Keratinocyte (primary cell): ENCODE data around the gene CFAP58. TPM values are rescaled to one million over a fixed set of nuclear protein-coding genes. Genes with fewer than 3 reads are reported as not detected.

Experiments
- DNase-seq: peaks from one replicate; pipeline ENCODE4 v3.0.0-alpha.2; 2011; ENCODE audit warnings: low read depth, missing footprints, low spot score
- FAIRE-seq: peaks from 2 replicates; lab custom pipeline; 2011; peaks lifted over from hg19 to GRCh38; lab: Jason Lieb, UNC
- H2AFZ ChIP-seq: 2 replicates; pipeline ENCODE4 v1.6.0; 2012; ENCODE audit warnings: low read length, control low read depth, inconsistent platforms; ENCODE audit not compliant: control insufficient read depth
- H3K27ac ChIP-seq: 2 replicates; pipeline ENCODE4 v1.5.1; 2011; ENCODE audit warnings: low read length; ENCODE audit not compliant: control insufficient read depth, insufficient read depth
- H3K27me3 ChIP-seq: 3 replicates; pipeline ENCODE4 v1.6.0; 2011; ENCODE audit warnings: low read length; ENCODE audit not compliant: control insufficient read depth, insufficient read depth; ENCODE audit errors: extremely low read depth
- H3K36me3 ChIP-seq, 2 experiments: 2 replicates in 1 of 2; 3 replicates in 1 of 2; pipeline ENCODE4 v1.5.1; 2011; ENCODE audit warnings: low read length in 2 of 2, mild to moderate bottlenecking in 1 of 2; ENCODE audit not compliant: control insufficient read depth in 2 of 2, insufficient read depth in 2 of 2; ENCODE audit errors: extremely low read depth in 1 of 2
- H3K4me1 ChIP-seq: 3 replicates; pipeline ENCODE4 v1.5.1; 2011; ENCODE audit warnings: low read length; ENCODE audit not compliant: control insufficient read depth, insufficient read depth; ENCODE audit errors: extremely low read depth
- H3K4me2 ChIP-seq: 3 replicates; pipeline ENCODE4 v1.6.0; 2011; ENCODE audit warnings: low read depth, low read length; ENCODE audit not compliant: control insufficient read depth, insufficient read depth; ENCODE audit errors: extremely low read depth
- H3K4me3 ChIP-seq, 3 experiments: fragments of 200-600 bp in 1 of 3; sonication (generic) in 1 of 3; 2 replicates in 2 of 3; 3 replicates in 1 of 3; pipeline ENCODE4 v1.5.1; 2011 to 2016; ENCODE audit warnings: low read length in 3 of 3, mild to moderate bottlenecking in 3 of 3, control low read depth in 2 of 3, inconsistent platforms in 1 of 3, low read depth in 1 of 3, mixed read lengths in 1 of 3, mixed run types in 1 of 3, moderate library complexity in 1 of 3; ENCODE audit not compliant: control insufficient read depth in 2 of 3, insufficient read depth in 2 of 3; ENCODE audit errors: extremely low read depth in 1 of 3
- H3K79me2 ChIP-seq: 2 replicates; pipeline ENCODE4 v1.6.0; 2012; ENCODE audit warnings: low read length; ENCODE audit not compliant: control insufficient read depth, insufficient read depth
- H3K9ac ChIP-seq: 3 replicates; pipeline ENCODE4 v1.6.0; 2011; ENCODE audit warnings: low read length; ENCODE audit not compliant: control insufficient read depth, insufficient read depth; ENCODE audit errors: extremely low read depth
- H3K9me1 ChIP-seq: 3 replicates; pipeline ENCODE4 v1.6.0; 2011; ENCODE audit warnings: low read length; ENCODE audit not compliant: control insufficient read depth, insufficient read depth; ENCODE audit errors: extremely low read depth
- H3K9me3 ChIP-seq: 2 replicates; pipeline ENCODE4 v1.5.1; 2012; ENCODE audit warnings: low read depth, low read length; ENCODE audit not compliant: control insufficient read depth
- H4K20me1 ChIP-seq: 3 replicates; pipeline ENCODE4 v1.6.0; 2011; ENCODE audit warnings: low read length; ENCODE audit not compliant: control insufficient read depth, insufficient read depth; ENCODE audit errors: extremely low read depth
- CTCF ChIP-seq, 3 experiments: IDR thresholded peaks in 1 of 3; conservative IDR thresholded peaks in 1 of 3; optimal IDR thresholded peaks in 1 of 3; 2 replicates in 2 of 3; 3 replicates in 1 of 3; pipeline versions ENCODE3 to v1.5.1; 2011; ENCODE audit warnings: low read length in 3 of 3, mild to moderate bottlenecking in 3 of 3, moderate library complexity in 2 of 3, control low read depth in 1 of 3, inconsistent platforms in 1 of 3; ENCODE audit not compliant: insufficient read depth in 2 of 3; ENCODE audit errors: extremely low read depth in 1 of 3
- EZH2 ChIP-seq: IDR thresholded peaks from one replicate; pipeline ENCODE4 v1.6.1; 2012; ENCODE audit warnings: inconsistent platforms, mild to moderate bottlenecking, low read length, moderate library complexity
- dilution Hi-C: fragments of 300-500 bp; cut with MboI; formaldehyde crosslinking; loops from one replicate; pipeline ENCODE4 v1.7.0; 2020; ENCODE audit warnings: low sequenced_read_pairs; ENCODE audit not compliant: extremely low pct_ligation_motif_present
- polyA plus RNA-seq, 5 experiments: library from polyadenylated mRNA; depleted of rRNA in 3 of 5; stranded (reverse) in 3 of 5; stranded (forward) in 1 of 5; unstranded in 1 of 5; fragments of >200 nt; gene quantifications; 1 replicate in 1 of 5; 2 replicates in 3 of 5; 3 replicates in 1 of 5; pipeline versions ENCODE4 v1.2.1 to v1.2.3, GENCODE V29; 2011 to 2012; ENCODE audit warnings: missing spikeins in 2 of 5, low read depth in 1 of 5, low replicate concordance in 1 of 5

Gene CFAP58
- polyA plus RNA-seq, 1 donor (not counting 4 experiments of a cell fraction or from before 2014, with no cell fraction given), result 2.3 TPM

- H3K9me1 ChIP-seq, result no peaks in the 10 kb centered on the region
- peak; percentile 93 for DNase-seq
- H3K27me3 ChIP-seq, result no peaks in the 10 kb centered on the region
- H3K36me3 ChIP-seq, result no peaks in the 10 kb centered on the region
- dilution Hi-C loops, result loop anchor here (25.0 kb wide), 1 partner anchor 163 kb away; no protein-coding TSS in a partner anchor
- peaks cover 21% of the 10 kb centered on the region for H3K4me1 ChIP-seq
- H3K4me2 ChIP-seq, result peak overlapping the region; percentile 59
- no peaks in the 10 kb centered on the region for H3K9me3 ChIP-seq
- H2AFZ ChIP-seq, result no peak overlapping the region
- no peaks in the 10 kb centered on the region for H3K79me2 ChIP-seq
- no peak for TF ChIP-seq EZH2
- TF ChIP-seq CTCF (optimal IDR thresholded peaks at IDR 0.05 in 1 of 3, IDR thresholded peaks at IDR 0.05 in 1 of 3, conservative IDR thresholded peaks at IDR 0.05 in 1 of 3; ENCODE audit: extremely low read depth in 1 of 3, insufficient read depth in 2 of 3, low read length in 3 of 3), result no peak
- H3K4me3 ChIP-seq, result no peak overlapping the region
- H3K27ac ChIP-seq, result peak overlapping the region; percentile 58
- no peaks in the 10 kb centered on the region for H4K20me1 ChIP-seq
- H3K9ac ChIP-seq, result no peak overlapping the region
- FAIRE-seq, result peak; percentile 98
Measured at GRCh38 chr10:104424719-104425118, 71.1 kb downstream of the CFAP58 start.

GRCh38 chr10:104427989-104428388 lies 74.4 kb downstream of the CFAP58 start:
- no peak for FAIRE-seq
- dilution Hi-C loops, result no loop called here

More at GRCh38 chr10:104427989-104428388, 74.4 kb downstream of the CFAP58 start:
- TF ChIP-seq CTCF (optimal IDR thresholded peaks at IDR 0.05 in 1 of 3, IDR thresholded peaks at IDR 0.05 in 1 of 3, conservative IDR thresholded peaks at IDR 0.05 in 1 of 3; ENCODE audit: extremely low read depth in 1 of 3, insufficient read depth in 2 of 3, low read length in 3 of 3), result no peak
- no peak for TF ChIP-seq EZH2
- no peak overlapping the region for H3K9ac ChIP-seq
- no peak overlapping the region for H3K4me2 ChIP-seq
- DNase-seq, result no peak
- no peaks in the 10 kb centered on the region for H3K9me3 ChIP-seq
- H3K4me3 ChIP-seq, result no peak overlapping the region
- H3K9me1 ChIP-seq, result no peaks in the 10 kb centered on the region
- no peaks in the 10 kb centered on the region for H3K27me3 ChIP-seq
- H3K27ac ChIP-seq, result no peak overlapping the region
- peaks cover 21% of the 10 kb centered on the region for H3K4me1 ChIP-seq
- H3K79me2 ChIP-seq, result no peaks in the 10 kb centered on the region
- H2AFZ ChIP-seq, result no peak overlapping the region
- H4K20me1 ChIP-seq, result no peaks in the 10 kb centered on the region
- H3K36me3 ChIP-seq, result no peaks in the 10 kb centered on the region
